CD4-positive, CD25-positive, alpha-beta regulatory T cell (primary cell): Measurements from ENCODE around the gene GPALPP1. TPM values are rescaled to one million over a fixed set of nuclear protein-coding genes. Genes with fewer than 3 reads are reported as not detected.

Source experiments
- ATAC-seq, 2 donors: fragments of 150-1000 bp; cut with Tn5 transposase; one replicate each; pipeline ENCODE4 v1.10.0; 2021; ENCODE audit warnings: low read depth in 2 of 2, moderate number of reproducible peaks in 2 of 2, moderate library complexity in 1 of 2
- DNase-seq, 3 donors: peaks; one replicate each; pipeline versions ENCODE4 v3.0.0 to v3.0.0-alpha.2; 2012 to 2022; ENCODE audit warnings: mixed read lengths in 1 of 3
- H3K27ac ChIP-seq: one replicate; pipeline ENCODE4 v1.7.0; 2013; ENCODE audit warnings: mild to moderate bottlenecking, low read length; ENCODE audit not compliant: insufficient read depth, poor library complexity, severe bottlenecking
- H3K27me3 ChIP-seq: one replicate; pipeline ENCODE4 v1.7.0; 2013; ENCODE audit warnings: low read length; ENCODE audit not compliant: control insufficient read depth, insufficient read depth
- H3K36me3 ChIP-seq: one replicate; pipeline ENCODE4 v1.7.0; 2013; ENCODE audit warnings: mild to moderate bottlenecking, low read length, moderate library complexity; ENCODE audit not compliant: control insufficient read depth, insufficient read depth
- H3K4me1 ChIP-seq: 2 replicates; pipeline ENCODE4 v1.7.0; 2013; ENCODE audit warnings: mild to moderate bottlenecking, low read length; ENCODE audit not compliant: insufficient read depth, control insufficient read depth, poor library complexity, severe bottlenecking
- H3K4me3 ChIP-seq: one replicate; pipeline ENCODE4 v1.7.0; 2013; ENCODE audit warnings: low read depth, mild to moderate bottlenecking, low read length, moderate library complexity
- H3K9me3 ChIP-seq, 2 experiments: 1 replicate in 1 of 2; 2 replicates in 1 of 2; pipeline ENCODE4 v1.7.0; 2013; ENCODE audit warnings: low read length in 2 of 2, mild to moderate bottlenecking in 1 of 2, moderate library complexity in 1 of 2; ENCODE audit not compliant: control insufficient read depth in 2 of 2
- H3K27ac Mint-ChIP-seq, 3 donors: one replicate each; pipeline ENCODE4 v1.8.0; 2020 to 2022; ENCODE audit warnings: mild to moderate bottlenecking in 3 of 3, mixed read lengths in 3 of 3, moderate library complexity in 2 of 3
- H3K27me3 Mint-ChIP-seq: one replicate; pipeline ENCODE4 v1.8.0; 2022; ENCODE audit warnings: mild to moderate bottlenecking, mixed read lengths
- H3K36me3 Mint-ChIP-seq: one replicate; pipeline ENCODE4 v1.8.0; 2020; ENCODE audit warnings: mixed read lengths
- H3K4me1 Mint-ChIP-seq, 4 donors: one replicate each; pipeline ENCODE4 v1.8.0; 2020 to 2022; ENCODE audit warnings: mixed read lengths in 4 of 4, mild to moderate bottlenecking in 1 of 4
- H3K4me3 Mint-ChIP-seq, 4 donors: one replicate each; pipeline ENCODE4 v1.8.0; 2020 to 2022; ENCODE audit warnings: mild to moderate bottlenecking in 4 of 4, mixed read lengths in 4 of 4, moderate library complexity in 3 of 4
- H3K9me3 Mint-ChIP-seq, 7 donors: one replicate each; pipeline ENCODE4 v1.8.0; 2020 to 2022; ENCODE audit warnings: mixed read lengths in 7 of 7, mild to moderate bottlenecking in 3 of 7, moderate library complexity in 2 of 7
- polyA plus RNA-seq, 4 donors: library from polyadenylated mRNA; unstranded; fragments of 300-500 nt; fragmentation: Illumina TruSeq; gene quantifications; one replicate each; pipeline ENCODE4 v1.2.3, GENCODE V29; 2021
- total RNA-seq: library from RNA; stranded (reverse); gene quantifications from one replicate; pipeline ENCODE4 v1.2.3, GENCODE V29; 2022

Gene GPALPP1
- total and polyA plus RNA-seq, 5 donors from 2014 or later, result 18.1 to 31.1 (median 19.5) TPM

GRCh38 chr13:44967704-44968433, 21.5 kb upstream of the GPALPP1 start:
- Mint-ChIP-seq H3K27me3 (no peaks in the 10 kb centered on the region), H3K4me3 (no peak overlapping the region), H3K4me1 (peaks cover 0 to 4% (median 2%) of the 10 kb centered on the region in 4 donors), H3K36me3 (peaks cover 25% of the 10 kb centered on the region), H3K9me3 (peaks cover 0 to 4% (median 0%) of the 10 kb centered on the region in 7 donors), H3K27ac (peak overlapping the region in 1 of 3 donors; percentile 28)
- ATAC-seq, result no peak
- no peaks in the 10 kb centered on the region for H3K27me3 ChIP-seq
- no peak overlapping the region for H3K4me3 ChIP-seq
- no peak overlapping the region for H3K27ac ChIP-seq
- H3K36me3 ChIP-seq, result peaks cover 18% of the 10 kb centered on the region
- no peak for DNase-seq
- no peaks in the 10 kb centered on the region for H3K9me3 ChIP-seq
- no peaks in the 10 kb centered on the region for H3K4me1 ChIP-seq

GRCh38 chr13:44968434-44968815, 20.9 kb upstream of the GPALPP1 start:
- Mint-ChIP-seq H3K4me3 (no peak overlapping the region), H3K36me3 (peaks cover 21% of the 10 kb centered on the region), H3K9me3 (peaks cover 0 to 2% (median 0%) of the 10 kb centered on the region in 7 donors), H3K4me1 (peaks cover 0 to 4% (median 2%) of the 10 kb centered on the region in 4 donors), H3K27ac (peak overlapping the region in 1 of 3 donors; percentile 28), H3K27me3 (no peaks in the 10 kb centered on the region)
- H3K4me1 ChIP-seq, result no peaks in the 10 kb centered on the region
- no peaks in the 10 kb centered on the region for H3K9me3 ChIP-seq
- DNase-seq (no peak), ATAC-seq (no peak)
- no peak overlapping the region for H3K27ac ChIP-seq
- peaks cover 13% of the 10 kb centered on the region for H3K36me3 ChIP-seq
- no peaks in the 10 kb centered on the region for H3K27me3 ChIP-seq
- H3K4me3 ChIP-seq, result no peak overlapping the region

- no peaks in the 10 kb centered on the region for H3K27me3 ChIP-seq
- H3K27me3 Mint-ChIP-seq, result no peaks in the 10 kb centered on the region
- DNase-seq, result peak in 2 of 3 donors; percentile 23 to 24
- peaks cover 0 to 4% (median 2%) of the 10 kb centered on the region in 4 donors for H3K4me1 Mint-ChIP-seq
- H3K9me3 Mint-ChIP-seq, result no peaks in the 10 kb centered on the region
- H3K36me3 ChIP-seq, result peaks cover 2% of the 10 kb centered on the region
- H3K4me1 ChIP-seq, result no peaks in the 10 kb centered on the region
- no peak for ATAC-seq
- H3K4me3 Mint-ChIP-seq, result no peak overlapping the region
- H3K36me3 Mint-ChIP-seq, result peaks cover 14% of the 10 kb centered on the region
- no peaks in the 10 kb centered on the region for H3K9me3 ChIP-seq
- no peak overlapping the region for H3K27ac Mint-ChIP-seq
- no peak overlapping the region for H3K4me3 ChIP-seq
- no peak overlapping the region for H3K27ac ChIP-seq
These were observed 19.5 kb upstream of the GPALPP1 start for GRCh38 chr13:44969551-44970484.

DNA sequence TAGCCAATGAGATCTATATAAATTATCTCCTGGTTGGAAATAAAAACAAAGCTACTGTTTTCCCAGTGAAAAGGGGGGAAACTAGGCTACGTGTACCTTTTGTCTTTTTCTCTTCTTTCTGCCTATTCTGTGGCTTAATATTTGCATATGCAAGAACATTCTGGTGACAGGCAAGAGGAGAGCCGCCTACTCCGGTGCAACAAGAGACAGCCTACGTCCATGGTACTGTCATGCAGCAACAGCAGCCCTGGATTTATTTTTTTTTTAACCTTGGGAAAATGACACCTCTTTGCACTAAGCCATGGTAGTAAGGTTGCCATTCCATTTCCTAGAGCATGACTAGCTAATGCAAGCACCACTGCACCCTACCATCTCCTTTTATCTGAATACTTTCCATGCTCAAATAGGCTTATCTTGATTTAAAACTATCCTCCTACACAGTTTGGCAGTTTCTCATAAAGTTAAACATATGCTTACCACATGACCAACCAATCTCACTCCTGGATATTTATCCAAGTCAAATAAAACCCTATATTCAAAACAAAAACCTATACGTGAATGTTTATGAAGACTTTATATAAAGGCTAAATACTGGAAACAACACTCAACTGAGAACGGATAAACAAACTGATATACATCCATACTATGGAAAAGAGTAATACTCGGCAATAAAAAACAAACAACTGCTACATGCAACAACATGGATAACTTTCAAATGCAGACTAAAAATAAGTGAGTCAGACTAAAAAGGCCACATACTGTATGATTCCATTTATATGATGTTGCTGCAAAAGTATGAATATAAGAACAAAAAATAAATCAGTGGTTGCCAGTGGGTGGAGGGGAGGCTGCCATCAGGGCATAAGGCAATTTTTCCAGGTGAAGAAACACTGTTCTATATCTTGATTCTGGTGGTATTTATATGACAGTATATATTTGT, 17.4 kb upstream of the GPALPP1 start:
- H3K27me3 ChIP-seq, result no peaks in the 10 kb centered on the region
- Mint-ChIP-seq H3K9me3 (no peaks in the 10 kb centered on the region), H3K27ac (no peak overlapping the region), H3K27me3 (no peaks in the 10 kb centered on the region), H3K4me1 (peaks cover 0 to 4% (median 1%) of the 10 kb centered on the region in 4 donors), H3K36me3 (peaks cover 11% of the 10 kb centered on the region), H3K4me3 (no peak overlapping the region)
- no peaks in the 10 kb centered on the region for H3K9me3 ChIP-seq
- ATAC-seq (no peak), DNase-seq (no peak)
- no peak overlapping the region for H3K4me3 ChIP-seq
- H3K4me1 ChIP-seq, result no peaks in the 10 kb centered on the region
- H3K27ac ChIP-seq, result no peak overlapping the region
- peaks cover 3% of the 10 kb centered on the region for H3K36me3 ChIP-seq

DNA sequence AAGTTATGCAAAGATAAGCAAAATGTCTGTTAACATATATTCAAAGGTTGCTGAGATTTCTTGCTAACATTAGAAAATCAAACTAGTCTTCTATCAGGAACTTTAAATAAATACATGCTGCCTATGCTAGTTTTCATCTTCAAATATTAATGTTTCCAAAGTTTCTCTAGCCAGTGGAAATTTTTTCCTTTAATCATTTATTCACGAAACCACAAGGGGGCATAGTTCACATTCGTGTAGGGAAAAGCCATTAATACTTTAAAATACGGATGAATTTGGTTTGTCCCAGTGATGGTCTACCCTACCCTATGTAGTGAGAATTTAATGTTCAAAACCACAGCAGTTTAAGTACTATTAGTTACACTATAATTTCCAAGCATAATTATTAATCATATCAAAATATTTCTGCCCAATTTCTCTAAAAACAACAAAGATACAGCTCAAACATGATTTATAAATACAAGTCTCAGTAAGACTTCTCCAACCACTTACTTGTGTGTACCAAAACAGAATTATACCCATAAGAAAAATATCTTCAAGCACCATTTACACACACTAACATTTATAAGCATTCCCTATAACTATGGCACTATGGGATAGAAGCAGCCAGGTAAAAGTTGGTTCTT, 16.3 kb upstream of the GPALPP1 start:
- Mint-ChIP-seq H3K4me1 (peaks cover 0 to 3% (median under 1%) of the 10 kb centered on the region in 4 donors), H3K9me3 (no peaks in the 10 kb centered on the region), H3K36me3 (peaks cover 15% of the 10 kb centered on the region), H3K27ac (no peak overlapping the region), H3K27me3 (no peaks in the 10 kb centered on the region), H3K4me3 (no peak overlapping the region)
- Histone ChIP-seq H3K27ac (no peak overlapping the region), H3K9me3 (no peaks in the 10 kb centered on the region), H3K4me3 (no peak overlapping the region), H3K27me3 (no peaks in the 10 kb centered on the region), H3K36me3 (peaks cover 11% of the 10 kb centered on the region), H3K4me1 (no peaks in the 10 kb centered on the region)
- DNase-seq (peak in 2 of 3 donors; percentile 16 to 21), ATAC-seq (no peak)

GRCh38 chr13:44974056-44974793, 15.1 kb upstream of the GPALPP1 start:
- DNase-seq (no peak), ATAC-seq (no peak)
- Mint-ChIP-seq H3K27ac (no peak overlapping the region), H3K36me3 (peaks cover 25% of the 10 kb centered on the region), H3K4me3 (no peak overlapping the region), H3K27me3 (no peaks in the 10 kb centered on the region), H3K4me1 (peaks cover 0 to 2% (median 0%) of the 10 kb centered on the region in 4 donors), H3K9me3 (no peaks in the 10 kb centered on the region)
- Histone ChIP-seq H3K4me1 (no peaks in the 10 kb centered on the region), H3K27me3 (no peaks in the 10 kb centered on the region), H3K9me3 (no peaks in the 10 kb centered on the region), H3K27ac (no peak overlapping the region), H3K36me3 (peaks cover 19% of the 10 kb centered on the region), H3K4me3 (no peak overlapping the region)
